HCT116 (cell line): ENCODE data around the gene COL7A1. TPM values are rescaled to one million over a fixed set of nuclear protein-coding genes. Genes with fewer than 3 reads are reported as not detected.

Source experiments
- ATAC-seq: fragments of 200-7000 bp; cut with Tn5 transposase; 2 replicates; pipeline ENCODE4 v1.9.1; 2020; ENCODE audit warnings: mild to moderate bottlenecking, moderate library complexity
- BruUV-seq: library from RNA; stranded (reverse); fragments of 400-500 nt; replicated peaks from 2 replicates; lab custom pipeline; 2021; lab: Mats Ljungman, UMichigan
- CTCF ChIA-PET: fragments of 300-600 bp; sonication (Branson Sonifier 250); formaldehyde crosslinking; loops from one replicate; lab custom pipeline; 2021; ENCODE audit warnings: antibody characterized with exemption; lab: Charles Lee
- POLR2A ChIA-PET: fragments of 300-600, 350-600 bp; sonication (Branson Sonifier 250); formaldehyde crosslinking; loops from one replicate; lab custom pipeline; 2021; ENCODE audit warnings: antibody characterized with exemption; lab: Charles Lee
- RAD21 ChIA-PET, 2 experiments: fragments of 300-600 bp; sonication (Branson Sonifier 250); formaldehyde crosslinking; loops; one replicate each; lab custom pipeline; 2023; ENCODE audit warnings: low total read pairs in 2 of 2; ENCODE audit not compliant: uncharacterized antibody in 2 of 2, unreplicated experiment in 2 of 2, low non-redundant PET in 1 of 2; lab: Charles Lee
- DNase-seq: peaks from one replicate; pipeline ENCODE4 v3.0.0-alpha.2; 2010; ENCODE audit warnings: low read depth, low spot score
- H2AFZ ChIP-seq: fragments of 200-600 bp; shearing (Covaris generic), sonication (generic); 2 replicates; pipeline ENCODE4 v1.6.1; 2017; ENCODE audit warnings: low read depth, mixed run types, mixed read lengths, antibody characterized with exemption, low read length; ENCODE audit not compliant: poor library complexity, severe bottlenecking
- H3K27ac ChIP-seq: 2 replicates; pipeline ENCODE4 v1.5.1; 2012; ENCODE audit warnings: low read depth, low read length
- H3K27me3 ChIP-seq: fragments of 200-600 bp; sonication (generic); 2 replicates; pipeline ENCODE4 v1.6.1; 2016; ENCODE audit warnings: mixed run types, low read length, mixed read lengths; ENCODE audit not compliant: insufficient read depth
- H3K36me3 ChIP-seq, 2 experiments: fragments of 200-500 bp in 1 of 2; fragments of 200-600 bp in 1 of 2; sonication (Bioruptor generic) in 1 of 2; sonication (generic) in 1 of 2; 2 replicates each; pipeline versions ENCODE4 v1.5.1 to v1.6.1; 2014 to 2016; ENCODE audit warnings: low read length in 2 of 2, inconsistent platforms in 1 of 2, mixed read lengths in 1 of 2, mixed run types in 1 of 2; ENCODE audit not compliant: insufficient read depth in 2 of 2, control insufficient read depth in 1 of 2
- H3K4me1 ChIP-seq, 2 experiments: fragments of 200-600 bp in 1 of 2; sonication (generic) in 1 of 2; 2 replicates each; pipeline versions ENCODE4 v1.5.1 to v1.6.1; 2012 to 2017; ENCODE audit warnings: low read length in 2 of 2, inconsistent platforms in 1 of 2, mild to moderate bottlenecking in 1 of 2, mixed read lengths in 1 of 2, mixed run types in 1 of 2, moderate library complexity in 1 of 2; ENCODE audit not compliant: insufficient read depth in 2 of 2, control insufficient read depth in 1 of 2
- H3K4me2 ChIP-seq: fragments of 200-600 bp; sonication (generic); 2 replicates; pipeline ENCODE4 v1.6.1; 2017; ENCODE audit warnings: mixed run types, low read length, mixed read lengths
- H3K4me3 ChIP-seq, 2 experiments: fragments of 200-600 bp in 1 of 2; sonication (generic) in 1 of 2; replicated peaks in 1 of 2; 2 replicates each; pipeline ENCODE4 v1.5.1; 2011 to 2016; ENCODE audit warnings: low read length in 2 of 2, control low read depth in 1 of 2, low read depth in 1 of 2, mild to moderate bottlenecking in 1 of 2, mixed read lengths in 1 of 2, mixed run types in 1 of 2
- H3K79me2 ChIP-seq: fragments of 200-600 bp; sonication (generic); 2 replicates; pipeline ENCODE4 v1.6.1; 2017; ENCODE audit warnings: mild to moderate bottlenecking, mixed run types, low read length, moderate library complexity, mixed read lengths; ENCODE audit not compliant: insufficient read depth
- H3K9ac ChIP-seq: fragments of 200-600 bp; sonication (generic); 2 replicates; pipeline ENCODE4 v1.6.1; 2016; ENCODE audit warnings: low read length, mixed read lengths
- H3K9me2 ChIP-seq: fragments of 200-600 bp; sonication (generic), shearing (Covaris generic); 2 replicates; pipeline ENCODE4 v1.6.1; 2017; ENCODE audit warnings: mixed run types, mild to moderate bottlenecking, moderate library complexity; ENCODE audit not compliant: insufficient read depth
- H3K9me3 ChIP-seq, 2 experiments: fragments of 200-500 bp in 1 of 2; fragments of 200-600 bp in 1 of 2; sonication (Bioruptor generic) in 1 of 2; sonication (generic) in 1 of 2; 2 replicates each; pipeline ENCODE4 v1.6.1; 2014 to 2017; ENCODE audit warnings: low read length in 2 of 2, mixed read lengths in 2 of 2, inconsistent platforms in 1 of 2, low read depth in 1 of 2, mild to moderate bottlenecking in 1 of 2, mixed run types in 1 of 2, moderate library complexity in 1 of 2; ENCODE audit not compliant: control insufficient read depth in 1 of 2, insufficient read depth in 1 of 2
- H4K20me1 ChIP-seq: fragments of 200-600 bp; sonication (generic), shearing (Covaris generic); 2 replicates; pipeline ENCODE4 v1.6.1; 2017; ENCODE audit warnings: mixed run types, mild to moderate bottlenecking, moderate library complexity; ENCODE audit not compliant: insufficient read depth
- EGR1 ChIP-seq: IDR thresholded peaks from 2 replicates; pipeline ENCODE4 v1.6.1; 2012; ENCODE audit warnings: low read depth
- ELF1 ChIP-seq: IDR thresholded peaks from 2 replicates; pipeline ENCODE4 v1.6.1; 2012; ENCODE audit warnings: low read depth, borderline replicate concordance
- EZH2 ChIP-seq: fragments of 200-600 bp; sonication (generic); IDR thresholded peaks from 2 replicates; pipeline ENCODE4 v1.6.1; 2017; ENCODE audit warnings: antibody characterized with exemption, mixed run types
- EZH2phosphoT487 ChIP-seq: fragments of 200-600 bp; IDR thresholded peaks from 2 replicates; pipeline ENCODE4 v1.6.1; 2018; ENCODE audit warnings: antibody characterized with exemption, borderline replicate concordance
- FOSL1 ChIP-seq: IDR thresholded peaks from 2 replicates; pipeline ENCODE4 v1.6.1; 2012; ENCODE audit warnings: low read depth
- JUND ChIP-seq: IDR thresholded peaks from 2 replicates; pipeline ENCODE4 v1.6.1; 2012
- POLR2A ChIP-seq: IDR thresholded peaks from 2 replicates; pipeline ENCODE4 v1.7.0; 2011; ENCODE audit warnings: borderline replicate concordance; ENCODE audit not compliant: insufficient read depth, insufficient read length; ENCODE audit errors: extremely low read depth
- RAD21 ChIP-seq: IDR thresholded peaks from 2 replicates; pipeline ENCODE4 v1.6.1; 2012; ENCODE audit warnings: low read depth, mild to moderate bottlenecking
- SIN3A ChIP-seq: IDR thresholded peaks from 2 replicates; pipeline ENCODE4 v1.6.1; 2012; ENCODE audit warnings: low read depth
- SP1 ChIP-seq: IDR thresholded peaks from 2 replicates; pipeline ENCODE4 v1.6.1; 2012; ENCODE audit warnings: low read depth
- SRF ChIP-seq: IDR thresholded peaks from 2 replicates; pipeline ENCODE4 v1.6.1; 2012; ENCODE audit warnings: low read depth
- TCF7L2 ChIP-seq: IDR thresholded peaks from 2 replicates; pipeline ENCODE4 v1.7.0; 2011; ENCODE audit warnings: borderline replicate concordance, inconsistent platforms; ENCODE audit not compliant: insufficient read depth, insufficient read length; ENCODE audit errors: extremely low read depth
- ZFX ChIP-seq: fragments of 450-650 bp; IDR thresholded peaks from 2 replicates; pipeline ENCODE4 v1.6.1; 2017
- ZNF274 ChIP-seq: fragments of 200-500 bp; sonication (Bioruptor generic); IDR thresholded peaks from 2 replicates; pipeline ENCODE4 v1.6.1; 2014; ENCODE audit warnings: mild to moderate bottlenecking, low read depth, low read length, inconsistent platforms
- intact Hi-C: fragments of 100-400 bp; cut with micrococcal nuclease; formaldehyde crosslinking; loops from 2 replicates; pipeline ENCODE4 v1.10.0; 2022
- total RNA-seq: library from RNA; stranded (reverse); gene quantifications from one replicate; pipeline ENCODE4 v1.2.1, GENCODE V29; 2021; ENCODE audit not compliant: unreplicated experiment
- TF ChIP-seq, protein P1 (sequence below): IDR thresholded peaks from 2 replicates; pipeline ENCODE4 v1.6.1; 2012; ENCODE audit warnings: low read depth
- TF ChIP-seq, protein P2 (sequence below): IDR thresholded peaks from 2 replicates; pipeline ENCODE4 v1.6.1; 2012
- TF ChIP-seq, protein P3 (sequence below), 3 experiments: fragments of 200-600 bp in 1 of 3; sonication (generic) in 1 of 3; IDR thresholded peaks in 2 of 3; conservative IDR thresholded peaks in 1 of 3; 2 replicates each; pipeline ENCODE4 v1.5.1; 2012 to 2017; ENCODE audit warnings: low read depth in 2 of 3, low read length in 2 of 3, antibody characterized with exemption in 1 of 3, borderline replicate concordance in 1 of 3, control low read depth in 1 of 3, mild to moderate bottlenecking in 1 of 3, mixed read lengths in 1 of 3, mixed run types in 1 of 3, moderate library complexity in 1 of 3; ENCODE audit not compliant: insufficient read depth in 1 of 3
- TF ChIP-seq, protein P4 (sequence below): IDR thresholded peaks from 2 replicates; pipeline ENCODE4 v1.6.1; 2011; ENCODE audit warnings: mild to moderate bottlenecking, low read length, moderate library complexity; ENCODE audit not compliant: insufficient replicate concordance; ENCODE audit errors: extremely low read depth

Gene COL7A1
- total RNA-seq, 1 experiment from 2014 or later: 11.4 TPM

DNA sequence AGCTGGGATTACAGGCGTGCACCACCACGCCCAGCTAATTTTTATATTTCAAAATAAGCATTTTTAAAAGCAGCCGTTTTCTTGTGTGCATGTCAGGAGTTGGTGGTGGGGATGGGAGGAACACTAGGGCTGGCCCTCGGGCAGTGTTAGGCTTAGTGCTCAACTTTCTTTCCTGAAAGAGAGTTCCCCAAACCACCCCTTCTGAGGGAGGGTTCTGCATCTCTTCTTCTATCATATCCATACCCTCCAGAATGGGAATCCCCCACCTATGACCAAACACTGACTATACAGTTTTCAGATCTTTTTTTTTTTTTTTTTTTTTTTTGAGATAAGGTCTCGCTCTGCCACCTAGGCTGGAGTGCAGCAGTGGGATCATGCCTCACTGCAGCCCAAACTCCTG, 51.0 kb downstream of the COL7A1 start (continued):
- TF ChIP-seq SIN3A (no peak), SP1 (no peak), FOSL1 (no peak), EZH2 (no peak), POLR2A (no peak), ELF1 (no peak), RAD21 (no peak)

DNA sequence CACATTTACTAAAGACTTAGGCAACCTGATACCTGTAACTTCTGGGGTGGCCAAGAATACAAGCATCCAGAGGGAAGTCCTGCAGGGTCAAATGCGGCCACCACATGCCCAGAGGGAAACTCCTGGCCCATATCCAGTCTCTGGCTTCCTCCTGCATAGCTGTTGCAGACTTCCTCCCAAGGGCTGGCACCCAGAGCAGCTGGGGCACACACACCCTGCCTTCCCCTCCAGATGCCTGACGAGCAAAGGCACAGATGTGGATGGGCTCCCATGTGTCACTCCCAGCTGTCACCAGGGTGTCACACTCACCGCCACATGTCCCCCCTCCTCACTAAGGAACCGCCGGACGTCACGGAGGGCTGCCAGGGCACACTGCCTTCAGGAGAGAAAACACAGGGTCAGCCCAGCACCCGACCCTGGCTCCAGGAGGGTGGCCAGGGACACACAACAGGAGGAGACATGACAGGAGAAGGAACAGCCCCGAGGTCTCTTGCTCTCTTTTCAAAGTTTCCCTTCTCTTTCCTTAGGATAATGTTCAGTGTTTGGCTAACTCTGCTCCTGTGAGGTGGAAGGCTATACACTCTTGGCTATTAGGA, 51.8 kb downstream of the COL7A1 start:
- no TSS peak for BruUV-seq
- ATAC-seq (no peak), DNase-seq (no peak)
- H3K9me3 ChIP-seq: no peaks in the 10 kb centered on the region
- CTCF ChIA-PET: no interaction called here
- no peak for TF ChIP-seq ZFX
- TF ChIP-seq, protein P1, sequence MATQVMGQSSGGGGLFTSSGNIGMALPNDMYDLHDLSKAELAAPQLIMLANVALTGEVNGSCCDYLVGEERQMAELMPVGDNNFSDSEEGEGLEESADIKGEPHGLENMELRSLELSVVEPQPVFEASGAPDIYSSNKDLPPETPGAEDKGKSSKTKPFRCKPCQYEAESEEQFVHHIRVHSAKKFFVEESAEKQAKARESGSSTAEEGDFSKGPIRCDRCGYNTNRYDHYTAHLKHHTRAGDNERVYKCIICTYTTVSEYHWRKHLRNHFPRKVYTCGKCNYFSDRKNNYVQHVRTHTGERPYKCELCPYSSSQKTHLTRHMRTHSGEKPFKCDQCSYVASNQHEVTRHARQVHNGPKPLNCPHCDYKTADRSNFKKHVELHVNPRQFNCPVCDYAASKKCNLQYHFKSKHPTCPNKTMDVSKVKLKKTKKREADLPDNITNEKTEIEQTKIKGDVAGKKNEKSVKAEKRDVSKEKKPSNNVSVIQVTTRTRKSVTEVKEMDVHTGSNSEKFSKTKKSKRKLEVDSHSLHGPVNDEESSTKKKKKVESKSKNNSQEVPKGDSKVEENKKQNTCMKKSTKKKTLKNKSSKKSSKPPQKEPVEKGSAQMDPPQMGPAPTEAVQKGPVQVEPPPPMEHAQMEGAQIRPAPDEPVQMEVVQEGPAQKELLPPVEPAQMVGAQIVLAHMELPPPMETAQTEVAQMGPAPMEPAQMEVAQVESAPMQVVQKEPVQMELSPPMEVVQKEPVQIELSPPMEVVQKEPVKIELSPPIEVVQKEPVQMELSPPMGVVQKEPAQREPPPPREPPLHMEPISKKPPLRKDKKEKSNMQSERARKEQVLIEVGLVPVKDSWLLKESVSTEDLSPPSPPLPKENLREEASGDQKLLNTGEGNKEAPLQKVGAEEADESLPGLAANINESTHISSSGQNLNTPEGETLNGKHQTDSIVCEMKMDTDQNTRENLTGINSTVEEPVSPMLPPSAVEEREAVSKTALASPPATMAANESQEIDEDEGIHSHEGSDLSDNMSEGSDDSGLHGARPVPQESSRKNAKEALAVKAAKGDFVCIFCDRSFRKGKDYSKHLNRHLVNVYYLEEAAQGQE: no peak
- no peak for TF ChIP-seq SRF
- TF ChIP-seq, protein P2, sequence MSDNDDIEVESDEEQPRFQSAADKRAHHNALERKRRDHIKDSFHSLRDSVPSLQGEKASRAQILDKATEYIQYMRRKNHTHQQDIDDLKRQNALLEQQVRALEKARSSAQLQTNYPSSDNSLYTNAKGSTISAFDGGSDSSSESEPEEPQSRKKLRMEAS: no peak
- TF ChIP-seq, protein P3, sequence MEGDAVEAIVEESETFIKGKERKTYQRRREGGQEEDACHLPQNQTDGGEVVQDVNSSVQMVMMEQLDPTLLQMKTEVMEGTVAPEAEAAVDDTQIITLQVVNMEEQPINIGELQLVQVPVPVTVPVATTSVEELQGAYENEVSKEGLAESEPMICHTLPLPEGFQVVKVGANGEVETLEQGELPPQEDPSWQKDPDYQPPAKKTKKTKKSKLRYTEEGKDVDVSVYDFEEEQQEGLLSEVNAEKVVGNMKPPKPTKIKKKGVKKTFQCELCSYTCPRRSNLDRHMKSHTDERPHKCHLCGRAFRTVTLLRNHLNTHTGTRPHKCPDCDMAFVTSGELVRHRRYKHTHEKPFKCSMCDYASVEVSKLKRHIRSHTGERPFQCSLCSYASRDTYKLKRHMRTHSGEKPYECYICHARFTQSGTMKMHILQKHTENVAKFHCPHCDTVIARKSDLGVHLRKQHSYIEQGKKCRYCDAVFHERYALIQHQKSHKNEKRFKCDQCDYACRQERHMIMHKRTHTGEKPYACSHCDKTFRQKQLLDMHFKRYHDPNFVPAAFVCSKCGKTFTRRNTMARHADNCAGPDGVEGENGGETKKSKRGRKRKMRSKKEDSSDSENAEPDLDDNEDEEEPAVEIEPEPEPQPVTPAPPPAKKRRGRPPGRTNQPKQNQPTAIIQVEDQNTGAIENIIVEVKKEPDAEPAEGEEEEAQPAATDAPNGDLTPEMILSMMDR (IDR thresholded peaks at IDR 0.05 in 2 of 3, conservative IDR thresholded peaks at IDR 0.05 in 1 of 3; ENCODE audit: borderline replicate concordance in 1 of 3, insufficient read depth in 1 of 3, low read depth in 2 of 3, low read length in 2 of 3): no peak
- TF ChIP-seq ZNF274: no peak
- no peak for TF ChIP-seq TCF7L2
- TF ChIP-seq JUND: no peak
- TF ChIP-seq RAD21: no peak
- TF ChIP-seq, protein P4, sequence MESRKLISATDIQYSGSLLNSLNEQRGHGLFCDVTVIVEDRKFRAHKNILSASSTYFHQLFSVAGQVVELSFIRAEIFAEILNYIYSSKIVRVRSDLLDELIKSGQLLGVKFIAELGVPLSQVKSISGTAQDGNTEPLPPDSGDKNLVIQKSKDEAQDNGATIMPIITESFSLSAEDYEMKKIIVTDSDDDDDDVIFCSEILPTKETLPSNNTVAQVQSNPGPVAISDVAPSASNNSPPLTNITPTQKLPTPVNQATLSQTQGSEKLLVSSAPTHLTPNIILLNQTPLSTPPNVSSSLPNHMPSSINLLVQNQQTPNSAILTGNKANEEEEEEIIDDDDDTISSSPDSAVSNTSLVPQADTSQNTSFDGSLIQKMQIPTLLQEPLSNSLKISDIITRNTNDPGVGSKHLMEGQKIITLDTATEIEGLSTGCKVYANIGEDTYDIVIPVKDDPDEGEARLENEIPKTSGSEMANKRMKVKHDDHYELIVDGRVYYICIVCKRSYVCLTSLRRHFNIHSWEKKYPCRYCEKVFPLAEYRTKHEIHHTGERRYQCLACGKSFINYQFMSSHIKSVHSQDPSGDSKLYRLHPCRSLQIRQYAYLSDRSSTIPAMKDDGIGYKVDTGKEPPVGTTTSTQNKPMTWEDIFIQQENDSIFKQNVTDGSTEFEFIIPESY: no peak
- no peak for TF ChIP-seq POLR2A
- no peak for TF ChIP-seq EGR1
- no peak for TF ChIP-seq FOSL1
- no peak for TF ChIP-seq SP1
- TF ChIP-seq EZH2: no peak
- TF ChIP-seq EZH2phosphoT487: no peak
- no peak for TF ChIP-seq ELF1
- H3K27me3 ChIP-seq: no peaks in the 10 kb centered on the region
- intact Hi-C loops: no loop called here
- no peak overlapping the region for H3K4me3 ChIP-seq
- H3K4me1 ChIP-seq: no peaks in the 10 kb centered on the region
- H3K36me3 ChIP-seq: peaks cover 15 to 30% of the 10 kb centered on the region in 2 experiments
- POLR2A ChIA-PET: no interaction called here
- H3K4me2 ChIP-seq: no peak overlapping the region
- no peaks in the 10 kb centered on the region for H4K20me1 ChIP-seq
- H3K79me2 ChIP-seq: no peaks in the 10 kb centered on the region
- no peaks in the 10 kb centered on the region for H3K9me2 ChIP-seq
- no peak overlapping the region for H3K9ac ChIP-seq
- no peak overlapping the region for H2AFZ ChIP-seq
- H3K27ac ChIP-seq: no peak overlapping the region
- RAD21 ChIA-PET: no interaction called here
